Retina (tissue), 1 donor: Measurements from ENCODE around the gene GIMAP1.

ENCODE experiments used
- DNase-seq: peaks from one replicate; pipeline ENCODE4 v3.0.0-alpha.2; 2016

GIMAP1 gene

DNA sequence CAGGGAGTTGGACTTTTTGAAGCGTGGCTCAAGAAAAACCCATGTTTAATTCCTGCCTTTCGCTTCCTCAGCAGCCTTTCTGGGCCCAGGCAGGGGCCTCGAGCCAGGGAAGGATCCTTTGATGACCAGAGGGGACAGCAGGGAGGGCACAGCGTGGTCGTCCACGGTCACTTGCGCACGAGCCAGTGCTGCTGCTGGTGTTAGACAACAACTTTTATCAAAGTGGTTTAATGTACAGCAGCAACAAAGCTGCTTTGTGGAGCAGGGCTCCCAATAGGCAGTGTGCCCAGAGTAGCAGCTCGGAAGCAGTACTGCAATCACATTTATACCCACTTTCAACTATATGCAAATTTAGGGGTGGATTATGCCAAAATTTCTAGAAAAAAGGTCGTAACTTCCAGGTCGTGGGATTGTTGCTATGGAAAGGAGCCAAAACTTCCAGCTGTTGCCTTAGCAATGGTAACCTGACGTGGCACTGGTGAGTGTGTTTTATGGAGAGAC is 6.1 kb downstream of the GIMAP1 start:
- no peak for DNase-seq

DNA sequence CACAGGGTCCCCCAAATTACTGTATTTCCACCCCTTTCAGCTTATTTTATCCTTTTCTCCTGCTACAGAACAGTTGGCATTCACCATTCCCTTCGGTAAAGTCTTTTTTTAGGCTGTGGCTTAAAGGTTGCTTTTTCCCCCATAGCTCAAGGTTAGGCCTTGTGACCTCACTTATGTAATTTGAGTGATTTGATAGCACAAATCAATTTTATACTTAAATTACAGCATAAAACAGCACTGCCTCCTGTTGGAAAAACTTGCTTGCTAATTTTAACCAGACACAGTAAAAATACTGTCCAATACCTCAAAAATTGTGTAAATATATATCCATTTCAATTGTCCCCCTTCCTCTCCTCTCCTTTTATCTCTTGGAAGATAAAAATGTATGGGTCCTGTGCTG is 7.1 kb downstream of the GIMAP1 start:
- no peak for DNase-seq

DNA sequence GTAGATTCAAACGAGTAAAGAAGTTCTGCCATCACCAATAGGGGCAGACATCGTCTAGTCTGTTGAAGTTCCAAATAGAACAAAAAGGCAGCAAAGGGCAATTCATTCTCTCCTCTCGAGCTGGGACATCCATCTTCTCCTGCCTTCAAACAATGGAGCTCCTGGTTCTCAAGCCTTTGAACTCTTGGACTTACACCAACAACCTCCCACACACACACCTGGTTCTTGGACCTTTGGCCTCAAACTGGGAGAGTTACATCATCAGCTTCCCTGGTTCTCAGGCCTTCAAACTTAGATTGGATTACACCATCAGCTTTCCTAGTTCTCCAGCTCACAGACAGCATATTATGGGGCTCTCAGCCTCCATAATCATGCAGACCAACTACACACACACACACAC is 11.0 kb downstream of the GIMAP1 start:
- DNase-seq, result no peak

DNA sequence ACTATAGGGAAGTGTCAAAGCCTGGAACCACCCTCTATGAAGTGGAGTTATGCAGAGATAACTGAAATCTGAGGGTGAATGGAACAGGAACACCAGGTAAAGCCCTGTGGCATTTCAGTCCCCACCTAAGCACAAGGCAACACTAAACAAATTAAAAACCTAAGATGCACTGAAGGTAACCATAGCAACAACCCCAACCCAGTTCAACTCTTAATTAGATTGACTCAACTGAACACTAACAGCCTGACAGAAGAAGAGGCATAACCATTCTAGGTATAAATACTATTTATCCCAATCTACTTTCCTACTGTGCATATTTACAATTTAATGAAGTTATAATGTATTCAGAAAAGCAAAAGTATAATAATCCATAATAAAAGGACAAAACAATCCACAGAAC is 11.6 kb downstream of the GIMAP1 start:
- no peak for DNase-seq

DNA sequence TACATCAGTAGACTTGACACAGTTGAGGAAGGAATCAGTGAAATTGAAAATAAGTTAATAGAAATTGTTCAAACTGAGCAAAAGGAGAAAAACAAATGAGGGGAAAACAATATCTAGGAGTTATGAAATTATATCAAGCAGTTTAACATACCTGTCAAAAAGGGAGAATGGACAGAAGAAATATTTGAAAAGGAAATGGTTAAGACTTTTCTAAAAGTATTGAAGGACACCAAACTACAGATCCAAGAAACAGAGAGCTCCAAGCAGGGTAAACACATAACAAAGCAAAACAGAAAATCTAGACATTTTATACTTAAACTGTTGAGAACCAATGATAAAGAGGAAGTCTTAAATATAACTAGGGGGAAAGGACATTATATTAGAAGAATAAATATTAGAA is 12.2 kb downstream of the GIMAP1 start:
- no peak for DNase-seq

DNA sequence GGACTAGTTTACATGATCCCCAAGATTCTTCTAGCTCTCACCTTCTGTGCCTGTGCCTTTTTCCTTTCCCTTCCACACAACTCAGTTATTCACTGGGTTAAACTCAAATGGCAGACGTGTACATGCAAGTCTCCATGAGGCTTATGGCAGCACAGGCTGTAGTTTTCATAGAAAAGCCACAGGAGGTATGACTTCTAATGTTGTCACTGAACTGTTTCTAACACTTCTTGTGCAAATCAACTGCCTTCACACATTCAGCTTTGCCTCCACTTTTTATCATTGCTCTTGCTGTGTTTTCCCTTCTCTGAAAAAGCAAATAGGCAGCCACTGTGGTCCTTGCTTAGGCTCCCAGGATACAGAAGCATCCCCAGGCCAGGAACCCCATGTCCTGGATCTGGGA is 15.5 kb downstream of the GIMAP1 start:
- no peak for DNase-seq

DNA sequence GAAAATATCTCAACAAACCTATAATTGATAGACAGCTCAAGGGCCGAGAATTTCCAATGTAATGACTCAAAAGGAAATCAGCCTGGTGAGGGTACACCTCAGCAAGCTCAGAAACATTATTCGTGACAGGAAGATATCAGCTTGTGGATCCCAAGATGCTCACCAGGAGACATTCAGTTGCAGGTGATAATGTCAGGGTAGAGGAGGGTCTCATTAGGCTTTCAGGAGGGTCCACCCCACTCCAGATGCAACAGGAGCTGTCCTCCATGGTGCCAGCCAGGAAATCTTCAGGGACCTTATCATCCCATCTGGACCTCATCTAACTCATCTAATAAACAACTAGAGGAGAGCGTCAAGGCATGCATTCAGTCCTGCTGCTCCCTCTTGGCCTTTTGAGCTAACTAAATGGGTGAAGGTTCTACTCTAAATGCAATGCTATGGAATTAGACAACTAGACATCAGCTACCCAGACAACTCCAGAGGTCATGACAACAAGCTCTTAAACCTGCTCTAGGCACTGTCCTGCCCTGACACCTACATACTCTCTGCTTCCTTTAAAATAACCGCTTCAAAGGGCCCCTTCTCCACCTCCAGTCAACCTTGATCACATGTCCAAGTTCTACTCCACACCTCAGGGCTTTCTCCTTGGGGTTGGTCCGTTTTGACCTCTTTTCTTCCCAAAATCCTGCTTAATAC is 16.5 kb downstream of the GIMAP1 start:
- no peak for DNase-seq

DNA sequence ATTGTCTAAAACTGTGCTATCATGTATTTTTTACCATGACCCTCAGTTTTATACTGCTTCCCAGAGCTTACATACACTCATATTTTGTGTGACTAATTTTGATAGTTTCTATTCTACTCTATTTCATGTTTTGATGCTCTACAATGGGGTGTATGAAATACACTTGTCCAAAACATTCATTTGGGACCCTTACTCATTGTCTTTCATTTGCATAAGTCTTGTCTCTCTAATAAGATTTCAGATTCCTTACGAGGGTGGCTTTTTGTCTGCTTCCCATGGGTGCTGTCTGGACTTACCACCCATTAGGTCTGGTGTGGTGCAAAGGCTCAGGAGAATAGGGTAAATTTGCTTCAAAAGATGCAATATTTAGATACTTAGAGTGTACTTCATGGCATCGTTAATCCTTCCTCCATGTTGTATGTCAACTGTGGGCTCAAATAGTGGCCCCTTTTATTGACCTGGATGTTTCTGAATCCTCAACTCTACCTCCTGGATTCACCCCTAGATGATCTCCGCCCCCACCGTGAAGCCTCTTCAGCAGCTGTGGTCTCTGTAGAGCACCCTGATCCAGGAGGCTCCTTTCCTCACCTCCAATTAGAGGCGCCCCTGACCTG is 17.2 kb downstream of the GIMAP1 start:
- no peak for DNase-seq

DNA sequence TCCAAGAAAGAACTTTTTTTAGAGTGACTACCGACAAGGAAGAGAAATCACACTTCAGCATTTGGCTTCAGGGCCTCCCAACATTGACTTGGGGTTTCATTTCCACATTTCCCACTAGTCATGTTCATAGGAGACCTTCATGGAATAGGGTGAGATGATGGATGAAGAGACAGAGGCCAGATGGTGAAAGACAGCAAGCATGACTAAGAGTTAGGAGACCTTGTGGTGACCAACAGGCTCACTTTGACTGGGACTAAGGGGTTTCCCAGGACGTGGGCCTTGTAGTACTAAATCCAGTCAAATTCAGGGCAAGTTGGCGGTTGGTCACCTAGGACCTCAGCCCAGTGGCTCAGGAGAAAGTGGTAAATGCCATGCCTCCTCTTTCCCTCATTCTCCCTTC is 17.8 kb downstream of the GIMAP1 start:
- DNase-seq, result no peak

DNA sequence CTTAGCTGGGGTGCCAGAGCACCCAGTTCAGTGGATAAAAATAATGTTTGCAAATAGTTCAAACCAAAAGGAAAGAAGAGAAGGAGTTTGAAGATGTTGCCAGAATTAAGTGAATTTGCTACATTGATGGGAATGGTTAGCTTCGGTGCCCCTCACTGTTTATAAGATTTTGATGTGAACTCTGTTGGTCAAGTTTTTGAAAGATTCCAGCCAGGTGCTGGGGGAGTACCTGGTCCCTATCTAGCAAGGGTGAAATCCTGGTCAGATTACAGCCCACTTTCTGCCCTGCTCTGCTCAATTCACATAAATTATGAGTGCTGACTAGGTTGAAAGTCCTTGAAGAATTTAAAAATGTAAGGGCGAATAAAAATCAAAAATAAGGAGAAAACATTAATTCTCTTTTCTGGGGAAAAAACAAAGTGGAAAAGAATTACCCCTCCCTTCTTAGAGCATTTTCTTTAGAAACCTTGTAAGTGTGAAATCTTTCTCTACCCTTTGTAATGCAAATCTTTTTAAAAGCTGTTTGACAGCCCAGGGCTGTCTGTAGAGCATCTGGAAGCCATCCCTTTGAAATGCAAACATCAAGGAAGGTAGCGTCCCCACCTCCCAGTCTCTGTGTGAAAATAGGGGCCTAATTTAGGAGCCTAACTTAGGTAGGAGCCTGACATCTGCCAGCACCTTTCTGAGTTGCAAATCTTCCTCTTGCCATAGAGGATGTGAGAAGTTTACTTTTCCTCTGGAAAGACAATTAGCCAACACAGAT is 19.4 kb downstream of the GIMAP1 start:
- no peak for DNase-seq

DNA sequence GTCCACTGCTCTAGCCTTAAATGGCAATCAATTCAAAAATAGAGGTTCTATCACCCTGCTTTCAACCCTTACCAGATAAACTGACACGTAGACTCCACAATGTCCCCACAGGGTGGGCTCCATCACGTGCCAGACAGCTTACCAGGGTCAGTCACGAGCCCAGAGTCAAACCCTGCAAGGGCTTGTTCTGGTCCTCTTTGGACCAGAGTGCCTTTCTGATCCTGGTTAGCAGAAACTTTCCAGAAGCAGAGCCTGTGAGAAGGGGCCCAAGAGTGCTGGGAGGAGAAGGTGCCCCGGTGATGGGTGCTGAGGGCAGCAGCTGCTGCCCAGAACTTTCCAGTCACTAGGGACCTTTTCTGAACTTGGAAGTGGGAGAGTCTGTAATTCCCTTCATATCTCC is 20.5 kb downstream of the GIMAP1 start:
- DNase-seq, result no peak

DNA sequence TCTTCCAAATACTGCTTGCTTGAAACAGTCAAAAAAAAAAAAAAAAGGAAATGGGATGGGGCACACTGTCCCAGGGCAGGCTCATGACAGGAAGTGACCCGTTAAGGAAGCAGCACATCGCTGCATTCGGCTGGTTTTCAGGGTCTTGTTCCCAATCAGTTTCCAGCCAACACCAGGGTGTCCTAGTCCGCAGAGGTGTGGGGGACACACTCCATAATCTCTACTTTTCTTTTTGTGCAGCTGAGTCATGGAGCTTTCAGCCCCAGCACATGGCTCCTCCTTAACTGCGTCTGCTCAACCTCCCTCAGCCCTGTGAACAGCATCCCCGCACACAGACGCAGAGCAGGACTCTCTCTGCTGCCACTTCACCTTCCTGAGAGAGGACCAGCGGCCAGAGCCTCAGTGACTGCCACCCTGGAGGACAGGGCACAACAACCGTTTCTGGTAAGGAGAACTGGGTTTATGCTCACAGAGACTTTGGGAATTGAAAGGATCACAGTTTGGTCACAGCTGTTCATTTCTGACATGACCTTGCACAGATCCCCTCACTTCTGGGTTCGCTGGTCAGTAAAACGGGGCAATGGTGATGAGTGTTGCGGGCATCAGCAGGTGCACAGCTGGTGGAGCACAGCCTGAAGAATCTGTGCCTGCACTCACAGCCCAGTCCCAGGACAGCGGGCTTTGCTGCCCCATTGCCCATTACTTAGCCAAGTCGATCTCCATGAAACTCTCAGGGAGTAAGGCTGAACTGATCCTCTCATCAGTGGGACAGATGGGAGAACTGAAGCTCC is 21.0 kb downstream of the GIMAP1 start, which contains the start of gene GIMAP5:
Gene GIMAP5, plus strand, starts transcription at position 154 of the 791 bp plus-strand sequence. CDS start 3,467 bp downstream, outside the sequence.
- DNase-seq, result no peak

DNA sequence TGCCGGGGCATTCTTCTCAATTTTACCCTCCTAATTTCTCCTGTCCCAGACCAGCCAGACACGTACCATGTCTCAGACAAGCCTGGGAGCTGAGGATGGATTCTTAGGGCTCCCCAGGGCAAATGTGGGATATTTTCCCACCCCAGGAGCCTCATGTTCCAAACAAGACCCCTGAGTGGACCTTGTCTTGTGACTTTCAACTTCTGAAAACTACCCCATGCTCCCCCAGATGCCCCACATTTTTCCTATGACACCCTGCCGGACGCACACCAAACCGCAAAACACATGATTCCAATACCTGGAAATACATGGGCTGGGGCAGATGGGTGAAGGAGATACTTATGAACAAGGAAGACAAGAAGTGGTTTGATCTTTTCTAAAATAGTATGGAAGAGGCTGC is 21.7 kb downstream of the GIMAP1 start:
- DNase-seq, result no peak

DNA sequence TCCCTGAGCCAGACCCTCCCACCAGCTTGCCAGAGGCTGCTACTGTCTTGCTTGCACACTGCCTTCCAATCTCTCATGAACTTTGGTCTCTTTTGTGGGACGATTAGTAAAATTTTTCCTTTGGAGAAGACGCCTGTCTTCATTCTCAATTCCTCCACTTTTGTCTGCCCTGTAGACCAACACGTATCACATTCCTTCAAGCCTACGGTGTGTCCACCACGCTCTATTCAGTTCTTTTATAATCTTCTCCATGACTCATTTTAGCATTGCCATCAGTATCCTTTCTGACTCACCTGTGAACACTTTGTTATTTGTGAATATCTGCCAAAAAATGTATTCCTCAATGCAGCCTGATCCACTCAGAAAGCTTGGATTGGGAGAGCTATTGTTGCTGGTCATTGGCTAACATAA is 22.2 kb downstream of the GIMAP1 start:
- DNase-seq, result no peak

DNA sequence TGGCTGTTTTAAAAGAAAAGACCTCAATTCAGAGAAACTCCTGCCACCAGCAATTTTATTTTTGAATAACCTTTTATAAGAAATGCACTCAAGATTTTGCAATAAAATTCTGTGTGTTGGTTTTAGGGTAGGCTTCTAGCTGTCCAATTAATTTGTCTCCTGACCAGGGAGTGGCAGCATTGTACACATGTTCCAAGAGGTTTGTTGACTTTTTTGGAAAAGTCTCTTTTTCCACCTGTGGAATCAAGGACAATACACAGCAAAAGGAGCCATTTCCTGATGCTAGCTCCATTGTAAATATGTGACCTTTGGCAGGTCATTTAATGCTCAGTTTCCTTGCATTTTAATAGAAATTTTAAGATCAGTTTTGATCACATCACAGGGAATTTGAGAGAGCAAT is 22.6 kb downstream of the GIMAP1 start:
- no peak for DNase-seq

DNA sequence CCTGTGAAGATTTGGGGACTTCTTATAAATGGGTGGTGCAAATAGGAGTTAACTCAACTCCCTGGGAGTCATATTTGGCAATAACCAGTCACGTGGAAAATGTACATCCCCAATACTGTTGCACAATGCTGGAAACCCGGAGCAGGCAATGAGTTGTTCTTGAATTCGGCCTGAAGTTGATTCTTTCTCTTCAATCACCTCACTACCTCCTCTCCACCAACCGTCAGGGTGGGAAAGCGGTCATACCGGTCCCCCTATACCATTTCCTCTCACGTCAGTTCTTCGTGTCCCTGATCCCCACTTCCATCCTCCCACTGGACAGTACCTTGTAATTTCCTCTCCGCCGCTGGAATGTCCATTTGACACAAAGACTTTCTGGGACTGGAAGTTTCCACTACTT is 23.6 kb downstream of the GIMAP1 start:
- no peak for DNase-seq

DNA sequence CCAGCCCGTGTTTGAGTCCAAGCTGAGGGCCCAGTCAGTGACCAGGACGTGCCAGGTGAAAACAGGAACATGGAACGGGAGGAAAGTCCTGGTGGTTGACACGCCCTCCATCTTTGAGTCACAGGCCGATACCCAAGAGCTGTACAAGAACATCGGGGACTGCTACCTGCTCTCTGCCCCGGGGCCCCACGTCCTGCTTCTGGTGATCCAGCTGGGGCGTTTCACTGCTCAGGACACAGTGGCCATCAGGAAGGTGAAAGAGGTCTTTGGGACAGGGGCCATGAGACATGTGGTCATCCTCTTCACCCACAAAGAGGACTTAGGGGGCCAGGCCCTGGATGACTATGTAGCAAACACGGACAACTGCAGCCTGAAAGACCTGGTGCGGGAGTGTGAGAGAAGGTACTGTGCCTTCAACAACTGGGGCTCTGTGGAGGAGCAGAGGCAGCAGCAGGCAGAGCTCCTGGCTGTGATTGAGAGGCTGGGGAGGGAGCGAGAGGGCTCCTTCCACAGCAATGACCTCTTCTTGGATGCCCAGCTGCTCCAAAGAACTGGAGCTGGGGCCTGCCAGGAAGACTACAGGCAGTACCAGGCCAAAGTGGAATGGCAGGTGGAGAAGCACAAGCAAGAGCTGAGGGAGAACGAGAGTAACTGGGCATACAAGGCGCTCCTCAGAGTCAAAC is 26.0 kb downstream of the GIMAP1 start:
- DNase-seq, result no peak

DNA sequence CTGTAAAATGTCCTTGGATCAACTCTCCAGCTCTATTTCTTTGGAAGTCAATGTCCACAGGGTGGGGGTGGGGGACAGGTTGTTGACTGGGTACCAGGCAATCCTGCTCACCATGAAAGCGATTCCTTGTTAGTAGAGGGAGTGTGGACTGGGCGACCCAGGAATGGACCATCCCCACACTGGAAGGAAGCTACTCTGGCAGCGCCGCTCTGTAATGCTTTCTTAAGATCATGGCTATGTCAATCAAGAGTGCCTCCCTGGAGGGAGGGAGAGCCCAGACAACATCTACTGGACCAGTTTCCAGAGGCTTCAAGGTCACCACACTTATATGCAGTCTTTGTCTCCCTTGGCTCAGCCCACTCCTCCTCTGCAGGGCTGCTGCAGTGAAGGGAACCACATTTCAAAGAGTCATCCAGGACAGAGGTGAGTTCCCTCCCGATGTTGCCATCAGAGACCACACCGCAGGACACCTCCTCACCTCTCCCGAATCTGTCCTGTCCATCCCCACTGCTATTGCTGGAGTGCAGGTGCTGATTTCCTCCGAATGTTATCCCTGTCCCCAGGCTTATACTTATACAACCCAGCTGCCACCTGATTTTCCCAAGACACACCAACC is 27.7 kb downstream of the GIMAP1 start:
- no peak for DNase-seq

DNA sequence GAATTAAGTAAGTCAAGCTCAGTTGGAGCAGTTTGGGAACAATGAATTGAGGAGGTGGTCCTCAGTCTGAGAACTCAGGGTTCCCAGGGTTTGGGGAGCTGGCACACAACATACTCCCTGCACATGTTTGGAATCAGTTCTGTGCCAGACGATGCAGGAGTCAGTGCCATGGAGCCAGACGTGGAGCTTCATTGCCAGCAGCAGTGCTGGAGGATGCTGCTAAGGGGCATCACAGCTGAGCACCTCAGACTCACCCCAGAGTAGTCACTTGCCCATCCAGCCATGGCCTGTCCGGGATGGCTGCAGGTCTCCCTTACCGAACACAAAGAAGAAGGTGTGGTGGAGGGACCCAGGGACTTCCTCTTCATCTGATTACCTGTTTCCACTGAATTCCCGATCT is 28.7 kb downstream of the GIMAP1 start:
- no peak for DNase-seq

DNA sequence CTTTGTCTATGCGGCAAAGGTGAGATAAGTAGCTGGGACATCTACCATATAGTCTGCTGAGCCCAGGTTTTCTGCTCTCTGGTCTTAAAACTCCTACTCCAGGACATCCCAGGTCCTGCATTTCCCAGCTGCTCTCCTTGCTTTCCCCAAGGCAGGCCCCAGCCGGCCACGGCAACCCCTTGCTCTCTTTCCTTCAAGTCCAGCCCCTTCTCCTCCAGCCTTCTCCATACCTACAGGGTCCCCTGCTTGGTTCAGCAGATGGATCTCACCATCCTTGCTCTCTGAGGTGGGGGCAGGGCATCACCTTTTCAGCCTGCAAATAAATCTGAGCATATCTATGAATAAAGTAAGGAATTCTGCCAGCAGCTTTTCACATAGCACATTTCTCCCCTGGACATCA is 29.5 kb downstream of the GIMAP1 start:
- no peak for DNase-seq

DNA sequence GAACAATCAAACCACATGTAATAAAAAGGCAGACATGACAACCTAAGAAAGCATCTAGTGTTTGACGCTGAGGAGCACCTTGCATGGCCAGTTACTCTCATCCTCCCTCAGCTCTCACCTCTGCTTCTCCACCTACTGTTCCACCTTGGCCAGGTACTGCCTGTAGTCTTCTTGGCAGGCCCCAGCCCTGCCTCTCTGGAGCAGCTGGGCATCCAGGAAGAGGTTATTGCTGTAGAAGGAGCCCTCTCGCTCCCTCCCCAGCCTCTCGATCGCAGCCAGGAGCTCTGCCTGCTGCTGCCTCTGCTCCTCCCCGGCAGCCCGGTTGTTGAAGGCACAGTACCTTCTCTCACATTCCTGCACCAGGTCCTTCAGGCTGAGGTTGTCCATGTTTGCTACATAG is 30.5 kb downstream of the GIMAP1 start:
- DNase-seq, result no peak

DNA sequence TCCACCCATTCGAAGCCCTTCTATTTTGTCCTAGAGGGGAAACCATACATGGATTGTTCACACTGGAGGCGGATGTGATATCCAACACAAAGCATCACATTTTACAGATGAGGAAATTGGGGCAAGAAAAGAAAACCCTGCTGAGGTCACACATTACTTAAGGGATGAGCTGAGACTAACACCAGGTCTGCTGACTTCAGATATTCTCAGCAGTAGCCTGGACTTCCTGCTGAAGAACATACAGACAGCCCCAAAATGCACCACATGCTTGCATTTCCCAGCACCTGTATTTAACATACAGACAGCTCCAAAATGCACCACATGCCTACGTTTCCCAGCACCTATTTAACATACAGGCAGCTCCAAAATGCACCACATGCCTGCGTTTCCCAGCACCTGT is 32.0 kb downstream of the GIMAP1 start:
- DNase-seq, result no peak
